ENCODE measurements around the gene LGALS8. TPM values are rescaled to one million over a fixed set of nuclear protein-coding genes. Genes with fewer than 3 reads are reported as not detected.

Gene LGALS8
- total RNA-seq, 3 donors from 2014 or later, result 55.3 to 74.3 (median 56.4) TPM

- peak; percentile 45 for ATAC-seq
- no peaks in the 10 kb centered on the region for H3K36me3 ChIP-seq (ENCODE audit: low read depth)
- peaks cover 27% of the 10 kb centered on the region for H3K4me1 ChIP-seq (ENCODE audit: low read depth)
- TF ChIP-seq CTCF (IDR thresholded peaks at IDR 0.05), result no peak
- no peaks in the 10 kb centered on the region for H3K9me3 ChIP-seq
- H3K4me3 ChIP-seq, result no peak overlapping the region
- intact Hi-C loops (cut with DNase I, micrococcal nuclease), result no loop called here
- DNase-seq, result no peak
Observed at GRCh38 chr1:236514703-236515442, 8.9 kb upstream of the LGALS8 start.

- H3K4me3 ChIP-seq, result no peak overlapping the region
- no peaks in the 10 kb centered on the region for H3K36me3 ChIP-seq (ENCODE audit: low read depth)
- TF ChIP-seq CTCF (IDR thresholded peaks at IDR 0.05), result no peak
- DNase-seq (no peak), ATAC-seq (peak; percentile 49)
- peaks cover 22% of the 10 kb centered on the region for H3K4me1 ChIP-seq (ENCODE audit: low read depth)
- H3K9me3 ChIP-seq, result no peaks in the 10 kb centered on the region
- intact Hi-C loops (cut with DNase I, micrococcal nuclease), result no loop called here
Observed at GRCh38 chr1:236515443-236515958, 8.3 kb upstream of the LGALS8 start.

- Histone ChIP-seq H3K4me3 (no peak overlapping the region), H3K4me1 (ENCODE audit: low read depth) (peaks cover 22% of the 10 kb centered on the region), H3K36me3 (ENCODE audit: low read depth) (no peaks in the 10 kb centered on the region), H3K9me3 (no peaks in the 10 kb centered on the region)
- TF ChIP-seq CTCF (IDR thresholded peaks at IDR 0.05), result no peak
- peak; percentile 72 for ATAC-seq
- intact Hi-C loops (cut with DNase I, micrococcal nuclease), result no loop called here
- no peak for DNase-seq
Observed at GRCh38 chr1:236516929-236517704, 6.7 kb upstream of the LGALS8 start.

- Histone ChIP-seq H3K4me3 (no peak overlapping the region), H3K4me1 (ENCODE audit: low read depth) (peaks cover 26% of the 10 kb centered on the region), H3K36me3 (ENCODE audit: low read depth) (no peaks in the 10 kb centered on the region), H3K9me3 (no peaks in the 10 kb centered on the region)
- intact Hi-C loops (cut with DNase I, micrococcal nuclease), result no loop called here
- DNase-seq (no peak), ATAC-seq (no peak)
- TF ChIP-seq CTCF (IDR thresholded peaks at IDR 0.05), result no peak
Observed at GRCh38 chr1:236518322-236518721, 5.5 kb upstream of the LGALS8 start.

GRCh38 chr1:236520445-236521005 lies 3.3 kb upstream of the LGALS8 start:
- Histone ChIP-seq H3K36me3 (ENCODE audit: low read depth) (no peaks in the 10 kb centered on the region), H3K9me3 (no peaks in the 10 kb centered on the region), H3K4me1 (ENCODE audit: low read depth) (peaks cover 20% of the 10 kb centered on the region), H3K4me3 (no peak overlapping the region)
- intact Hi-C loops (cut with DNase I, micrococcal nuclease), result no loop called here
- no peak for DNase-seq
- no peak for ATAC-seq
- no peak for TF ChIP-seq CTCF (IDR thresholded peaks at IDR 0.05)

Measured in mucosa of descending colon (tissue), 3 donors.